PC-9 (cell line): ENCODE results near the gene PCDH9.

Experiments
- EZH2 ChIP-seq: fragments of 200-600 bp; sonication (generic); IDR thresholded peaks from 2 replicates; pipeline ENCODE4 v1.8.0; 2017; ENCODE audit warnings: antibody characterized with exemption, low read depth
- TF ChIP-seq, protein P1 (sequence below): fragments of 200-600 bp; sonication (generic); conservative IDR thresholded peaks from 2 replicates; pipeline ENCODE4 v1.6.1; 2017; ENCODE audit warnings: mixed run types, antibody characterized with exemption, mild to moderate bottlenecking, moderate library complexity

DNA sequence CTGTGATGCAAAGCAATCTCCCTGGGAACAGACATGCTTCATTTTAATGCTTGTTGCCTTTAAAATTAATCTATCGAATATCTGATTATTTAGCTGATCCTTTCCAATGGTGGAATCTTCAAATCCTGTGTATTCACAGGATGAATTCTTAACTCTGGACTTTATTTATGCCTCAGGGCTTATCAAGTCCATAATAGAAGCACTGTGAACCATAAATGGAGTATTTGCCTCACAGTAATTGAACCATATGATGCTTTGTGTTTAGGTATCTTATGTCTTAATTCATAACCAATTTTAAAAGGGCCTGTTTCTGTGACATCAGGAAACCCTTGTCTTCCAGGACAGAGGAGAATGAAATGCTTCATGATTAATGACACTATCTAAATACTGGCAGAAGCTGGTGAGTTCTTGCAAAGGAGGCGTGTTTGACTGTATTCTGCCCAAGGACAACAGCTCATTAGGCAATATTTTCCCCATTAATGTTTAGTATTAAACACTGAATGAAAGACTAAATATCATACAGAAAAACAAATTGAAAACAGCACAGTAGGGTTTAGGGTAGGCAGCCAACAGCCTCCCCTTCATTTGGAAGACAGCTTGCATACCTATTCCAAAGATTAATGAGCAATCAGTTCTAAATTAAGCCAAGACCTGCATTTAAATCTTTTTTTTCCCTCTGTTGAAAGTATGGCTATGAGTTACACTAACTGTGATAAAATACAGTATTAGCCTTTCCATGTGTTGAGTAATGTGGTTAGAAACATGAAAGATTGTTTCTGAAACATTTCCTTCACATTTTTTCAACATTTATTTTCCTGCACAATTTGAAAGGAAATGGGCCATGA is 709.4 kb downstream of the PCDH9 start:
- TF ChIP-seq, protein P1, sequence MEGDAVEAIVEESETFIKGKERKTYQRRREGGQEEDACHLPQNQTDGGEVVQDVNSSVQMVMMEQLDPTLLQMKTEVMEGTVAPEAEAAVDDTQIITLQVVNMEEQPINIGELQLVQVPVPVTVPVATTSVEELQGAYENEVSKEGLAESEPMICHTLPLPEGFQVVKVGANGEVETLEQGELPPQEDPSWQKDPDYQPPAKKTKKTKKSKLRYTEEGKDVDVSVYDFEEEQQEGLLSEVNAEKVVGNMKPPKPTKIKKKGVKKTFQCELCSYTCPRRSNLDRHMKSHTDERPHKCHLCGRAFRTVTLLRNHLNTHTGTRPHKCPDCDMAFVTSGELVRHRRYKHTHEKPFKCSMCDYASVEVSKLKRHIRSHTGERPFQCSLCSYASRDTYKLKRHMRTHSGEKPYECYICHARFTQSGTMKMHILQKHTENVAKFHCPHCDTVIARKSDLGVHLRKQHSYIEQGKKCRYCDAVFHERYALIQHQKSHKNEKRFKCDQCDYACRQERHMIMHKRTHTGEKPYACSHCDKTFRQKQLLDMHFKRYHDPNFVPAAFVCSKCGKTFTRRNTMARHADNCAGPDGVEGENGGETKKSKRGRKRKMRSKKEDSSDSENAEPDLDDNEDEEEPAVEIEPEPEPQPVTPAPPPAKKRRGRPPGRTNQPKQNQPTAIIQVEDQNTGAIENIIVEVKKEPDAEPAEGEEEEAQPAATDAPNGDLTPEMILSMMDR = no peak
- no peak for TF ChIP-seq EZH2
